Activated CD4-positive, alpha-beta memory T cell treated with anti-CD3 and anti-CD28 coated beads for 36 hours (primary cell): ENCODE measurements around the gene TOM1L2. TPM values are rescaled to one million over a fixed set of nuclear protein-coding genes. Genes with fewer than 3 reads are reported as not detected.

Source experiments
- CTCF ChIA-PET: fragments of 350-600 bp; sonication (Branson Sonifier 250); formaldehyde crosslinking; loops from one replicate; lab custom pipeline; 2021; ENCODE audit warnings: antibody characterized with exemption, inconsistent platforms; lab: Charles Lee
- POLR2A ChIA-PET: fragments of 350-600 bp; sonication (Branson Sonifier 250); formaldehyde crosslinking; loops from one replicate; lab custom pipeline; 2021; ENCODE audit warnings: antibody characterized with exemption; lab: Charles Lee
- DNase-seq: peaks from one replicate; pipeline ENCODE4 v3.0.0-alpha.2; 2020
- H3K27ac Mint-ChIP-seq: one replicate; pipeline ENCODE4 v1.8.0; 2021; ENCODE audit warnings: mixed read lengths
- H3K27me3 Mint-ChIP-seq: one replicate; pipeline ENCODE4 v1.8.0; 2021; ENCODE audit warnings: mixed read lengths
- H3K36me3 Mint-ChIP-seq: one replicate; pipeline ENCODE4 v1.8.0; 2021; ENCODE audit warnings: mixed read lengths
- H3K4me1 Mint-ChIP-seq: one replicate; pipeline ENCODE4 v1.8.0; 2021; ENCODE audit warnings: low read depth, mixed read lengths
- H3K4me3 Mint-ChIP-seq: one replicate; pipeline ENCODE4 v1.8.0; 2021; ENCODE audit warnings: mild to moderate bottlenecking, mixed read lengths
- H3K9me3 Mint-ChIP-seq: one replicate; pipeline ENCODE4 v1.8.0; 2021; ENCODE audit warnings: mixed read lengths
- intact Hi-C: fragments of 100-400 bp; cut with micrococcal nuclease; formaldehyde crosslinking; loops from one replicate; pipeline ENCODE4 v1.15.1; 2023
- total RNA-seq, 2 experiments: library from RNA; stranded (reverse); gene quantifications; one replicate each; pipeline ENCODE4 v1.2.3, GENCODE V29; 2021

The TOM1L2 gene
- total RNA-seq, 2 experiments from 2014 or later, result 11.1 to 12.7 TPM

DNA sequence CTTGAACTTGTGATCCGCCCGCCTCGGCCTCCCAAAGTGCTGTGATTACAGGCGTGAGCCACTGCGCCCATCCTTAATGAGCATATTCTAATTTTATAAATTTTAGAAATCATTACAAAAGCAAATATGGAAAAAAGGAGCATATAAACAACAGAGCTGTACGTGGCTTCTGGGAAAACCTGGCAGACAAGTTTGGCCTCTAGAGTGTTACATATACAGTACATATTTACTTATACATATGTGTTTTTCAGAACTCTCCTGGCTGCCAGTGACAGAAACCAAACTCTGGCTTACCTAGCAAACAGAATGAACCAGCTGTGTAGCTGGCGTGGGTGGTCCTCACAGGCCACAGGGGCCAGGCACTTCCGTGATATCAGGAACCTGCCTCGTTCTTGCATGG, 10.6 kb upstream of the TOM1L2 start:
- H3K27me3 Mint-ChIP-seq, result no peaks in the 10 kb centered on the region
- POLR2A ChIA-PET, result no interaction called here
- CTCF ChIA-PET, result no interaction called here

DNA sequence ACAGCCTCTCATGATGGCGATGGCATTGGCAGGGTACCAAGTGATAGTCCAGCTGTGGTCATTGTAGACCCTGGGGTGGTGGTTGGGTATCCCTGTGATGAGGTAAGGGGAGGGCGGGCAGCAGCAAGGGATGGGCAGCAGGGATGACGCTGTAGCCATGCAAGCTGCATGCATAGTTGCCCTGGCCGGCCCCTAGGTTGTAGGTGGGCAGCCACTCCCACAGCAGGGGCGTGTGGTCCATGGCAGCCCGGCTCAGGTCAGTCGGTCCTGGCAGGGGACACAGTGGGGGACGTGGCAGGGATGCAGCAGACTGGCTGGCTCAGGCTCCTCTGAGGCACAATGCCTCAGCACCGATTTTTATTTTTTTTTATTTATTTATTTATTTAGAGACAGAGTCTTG, 9.1 kb upstream of the TOM1L2 start:
- Mint-ChIP-seq H3K9me3 (no peaks in the 10 kb centered on the region), H3K27ac (no peak overlapping the region), H3K36me3 (no peaks in the 10 kb centered on the region), H3K4me1 (no peaks in the 10 kb centered on the region), H3K4me3 (no peak overlapping the region), H3K27me3 (no peaks in the 10 kb centered on the region)
- intact Hi-C loops, result no loop called here
- ChIA-PET CTCF (no interaction called here), POLR2A (no interaction called here)
- DNase-seq, result no peak

More for the DNA sequence above, 10.6 kb upstream of the TOM1L2 start:
- H3K9me3 Mint-ChIP-seq, result no peaks in the 10 kb centered on the region
- no peaks in the 10 kb centered on the region for H3K4me1 Mint-ChIP-seq
- no peak overlapping the region for H3K27ac Mint-ChIP-seq
- no peak overlapping the region for H3K4me3 Mint-ChIP-seq
- intact Hi-C loops, result no loop called here
- H3K36me3 Mint-ChIP-seq, result no peaks in the 10 kb centered on the region
- no peak for DNase-seq

DNA sequence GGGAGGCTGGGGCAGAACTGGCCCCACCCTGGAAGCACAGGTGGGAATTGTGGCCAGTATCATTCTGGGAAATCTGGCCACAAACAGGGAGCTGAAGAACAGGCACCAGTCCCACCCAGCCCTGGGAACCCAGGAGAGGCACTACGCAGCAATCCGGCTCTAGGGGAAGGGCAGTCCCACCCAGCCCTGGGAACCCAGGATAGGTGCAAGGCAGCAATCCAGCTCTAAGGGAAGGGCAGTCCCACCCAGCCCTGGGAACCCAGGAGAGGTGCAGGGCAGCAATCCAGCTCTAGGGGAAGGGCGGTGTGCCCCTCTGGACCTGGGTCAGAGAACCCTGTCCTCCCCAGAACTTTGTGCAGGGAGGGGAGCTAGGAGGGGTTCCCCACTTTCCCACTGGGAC, 7.6 kb upstream of the TOM1L2 start:
- no peak overlapping the region for H3K4me3 Mint-ChIP-seq
- H3K9me3 Mint-ChIP-seq, result no peaks in the 10 kb centered on the region
- CTCF ChIA-PET, result no interaction called here
- H3K4me1 Mint-ChIP-seq, result no peaks in the 10 kb centered on the region
- intact Hi-C loops, result loop anchor here (10.0 kb wide), 1 partner anchor 385 kb away; the partner anchor contains the start of gene PEMT
- no peak overlapping the region for H3K27ac Mint-ChIP-seq
- POLR2A ChIA-PET, result no interaction called here
- H3K36me3 Mint-ChIP-seq, result no peaks in the 10 kb centered on the region
- no peak for DNase-seq
- no peaks in the 10 kb centered on the region for H3K27me3 Mint-ChIP-seq

DNA sequence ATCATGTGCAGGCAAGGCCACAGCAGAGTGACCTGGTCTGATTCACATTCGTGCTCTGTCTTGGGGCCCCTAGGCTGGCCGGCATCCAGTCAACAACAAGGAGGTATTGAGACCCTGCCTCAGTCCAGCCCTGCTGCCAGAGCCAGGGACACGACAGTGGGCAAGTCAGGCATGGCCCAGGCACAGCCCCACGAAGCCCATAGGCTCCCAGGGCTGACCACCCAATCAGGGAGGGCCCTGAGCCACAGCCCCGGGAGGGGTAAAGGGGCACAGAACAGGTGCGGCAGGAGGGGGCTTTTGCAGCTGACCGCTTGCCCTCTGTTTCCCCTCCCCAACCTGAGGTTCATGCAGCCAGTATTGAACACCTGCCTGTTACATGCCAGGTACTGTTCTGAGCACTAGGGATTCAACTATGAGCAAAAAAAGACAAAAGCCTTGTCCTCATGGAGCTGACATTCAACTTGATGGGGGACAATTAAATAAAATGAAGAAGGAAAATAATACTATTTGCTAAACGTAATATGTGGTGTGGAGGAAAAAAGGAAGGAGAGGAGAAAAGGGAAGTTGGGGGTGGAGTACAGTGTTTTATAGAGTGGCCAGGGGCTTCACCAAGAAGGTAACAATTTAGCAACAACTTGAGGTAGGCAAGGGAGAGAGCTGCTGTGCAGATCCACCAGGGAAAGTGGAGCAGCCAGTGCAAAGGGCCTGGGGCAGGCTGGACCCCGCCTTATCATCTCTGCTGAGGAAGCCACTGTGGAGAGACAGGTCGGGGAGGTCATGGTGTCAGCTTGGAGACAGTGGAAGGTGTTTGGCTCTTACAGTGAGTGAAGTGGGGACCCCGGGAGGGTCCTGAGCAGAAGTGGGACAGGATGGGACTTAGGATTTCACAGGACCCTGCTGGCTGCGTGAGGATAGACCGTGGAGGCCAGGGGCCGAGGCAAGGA, 6.6 kb upstream of the TOM1L2 start:
- Mint-ChIP-seq H3K27ac (no peak overlapping the region), H3K36me3 (no peaks in the 10 kb centered on the region), H3K4me1 (no peaks in the 10 kb centered on the region), H3K9me3 (no peaks in the 10 kb centered on the region), H3K4me3 (no peak overlapping the region), H3K27me3 (no peaks in the 10 kb centered on the region)
- CTCF ChIA-PET, result interaction anchor here (0.7 kb wide), 1 partner anchor 27 kb away, joined by 3 read pairs; no protein-coding TSS in a partner anchor
- POLR2A ChIA-PET, result no interaction called here
- intact Hi-C loops, result loop anchor here (10.0 kb wide), 1 partner anchor 384 kb away; the partner anchor contains the start of gene PEMT
- no peak for DNase-seq

DNA sequence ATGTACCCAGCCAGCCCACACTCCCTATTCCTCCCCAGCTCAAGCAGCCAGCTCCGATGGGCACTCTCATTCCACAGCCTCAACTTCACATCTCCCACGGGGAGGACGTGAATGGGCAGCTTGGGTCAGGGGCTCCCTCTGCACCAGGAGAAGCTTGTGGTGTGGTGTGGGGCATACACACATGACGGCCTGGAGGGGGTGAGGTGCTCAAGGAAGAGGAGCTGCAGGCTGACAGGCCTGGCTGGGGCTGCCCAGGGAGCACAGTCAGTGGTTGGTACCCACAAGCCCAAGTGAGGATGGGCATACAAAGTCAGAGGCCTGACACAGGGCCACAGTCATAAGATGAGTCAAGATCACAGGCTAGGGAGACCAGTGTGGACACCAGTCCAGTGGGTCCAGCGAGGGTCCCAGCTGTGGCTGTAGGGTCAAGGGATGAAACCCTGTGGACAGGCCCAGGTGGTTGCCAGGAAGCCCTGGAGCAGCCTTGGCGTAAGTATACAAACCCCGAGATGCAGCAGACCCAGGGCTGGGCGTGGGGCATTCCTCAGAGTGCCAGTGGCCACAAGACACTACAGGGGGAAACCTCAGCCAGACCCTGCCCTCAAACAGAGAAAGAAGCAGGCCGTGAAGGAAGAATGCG, 4.9 kb upstream of the TOM1L2 start:
- ChIA-PET POLR2A (no interaction called here), CTCF (no interaction called here)
- H3K9me3 Mint-ChIP-seq, result no peaks in the 10 kb centered on the region
- intact Hi-C loops, result loop anchor here (10.0 kb wide), 1 partner anchor 382 kb away; the partner anchor contains the start of gene PEMT
- H3K4me3 Mint-ChIP-seq, result no peak overlapping the region
- no peak for DNase-seq
- H3K4me1 Mint-ChIP-seq, result peaks cover 4% of the 10 kb centered on the region
- H3K27me3 Mint-ChIP-seq, result no peaks in the 10 kb centered on the region
- no peaks in the 10 kb centered on the region for H3K36me3 Mint-ChIP-seq
- H3K27ac Mint-ChIP-seq, result no peak overlapping the region

DNA sequence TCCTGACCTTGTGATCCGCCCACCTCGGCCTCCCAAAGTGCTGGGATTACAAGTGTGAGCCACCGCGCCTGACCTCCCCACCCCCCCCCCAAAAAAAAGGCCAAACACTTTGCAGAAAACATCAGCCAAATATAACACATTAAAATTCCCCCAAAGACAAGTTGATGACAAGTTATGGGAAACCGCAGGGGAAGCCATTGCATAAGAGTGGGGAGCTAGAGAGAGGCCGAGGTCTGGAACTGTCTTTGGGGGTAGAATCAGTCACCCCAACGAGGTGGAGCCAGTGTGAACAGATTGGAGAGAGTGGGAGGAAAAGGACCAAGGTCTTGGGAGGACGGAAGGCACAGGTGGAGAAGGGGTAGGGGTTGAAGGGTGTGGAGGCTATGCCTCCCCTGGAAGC, 3.2 kb upstream of the TOM1L2 start:
- ChIA-PET CTCF (no interaction called here), POLR2A (interaction anchor here (0.7 kb wide), 1 partner anchor 50 kb away, joined by 3 read pairs; no protein-coding TSS in a partner anchor)
- peaks cover 16% of the 10 kb centered on the region for H3K4me1 Mint-ChIP-seq
- no peaks in the 10 kb centered on the region for H3K9me3 Mint-ChIP-seq
- intact Hi-C loops, result loop anchor here (10.0 kb wide), 1 partner anchor 381 kb away; the partner anchor contains the start of gene PEMT
- no peaks in the 10 kb centered on the region for H3K27me3 Mint-ChIP-seq
- DNase-seq, result no peak
- no peak overlapping the region for H3K4me3 Mint-ChIP-seq
- no peaks in the 10 kb centered on the region for H3K36me3 Mint-ChIP-seq
- no peak overlapping the region for H3K27ac Mint-ChIP-seq

DNA sequence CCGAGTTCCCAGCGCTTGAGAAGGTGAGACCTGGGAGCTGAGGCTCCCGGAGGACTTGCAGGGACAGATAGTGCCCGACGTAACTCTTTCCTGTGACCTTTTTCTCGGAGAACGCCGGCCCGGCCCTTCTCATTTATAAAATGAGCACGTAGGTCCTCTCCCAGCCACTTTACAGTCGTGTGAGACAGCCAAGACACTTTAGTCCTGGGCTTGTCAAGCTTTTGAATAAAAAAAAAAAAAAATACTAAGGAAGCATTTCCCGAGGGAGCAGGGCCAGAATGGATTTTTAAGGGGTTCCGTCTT, 703 bp upstream of the TOM1L2 start:
- POLR2A ChIA-PET, result interaction anchor here (1.0 to 2.0 kb wide), 4 partner anchors 14 to 136 kb away, joined by 3 to 30 read pairs (median 6); partner anchors contain the start of genes ATPAF2, GID4 and SREBF1
- H3K4me3 Mint-ChIP-seq, result peak overlapping the region; percentile 91
- H3K36me3 Mint-ChIP-seq, result no peaks in the 10 kb centered on the region
- H3K4me1 Mint-ChIP-seq, result peaks cover 31% of the 10 kb centered on the region
- no peak for DNase-seq
- no peaks in the 10 kb centered on the region for H3K9me3 Mint-ChIP-seq
- peak overlapping the region; percentile 78 for H3K27ac Mint-ChIP-seq
- no peaks in the 10 kb centered on the region for H3K27me3 Mint-ChIP-seq
- intact Hi-C loops, result loop anchor here (1.0 to 10.0 kb wide), 5 partner anchors 15 to 378 kb away; partner anchors contain the start of genes ATPAF2, GID4 and PEMT
- CTCF ChIA-PET, result interaction anchor here (0.9 to 3.1 kb wide), 4 partner anchors 13 to 119 kb away, joined by 3 to 12 read pairs (median 6); no protein-coding TSS in a partner anchor

DNA sequence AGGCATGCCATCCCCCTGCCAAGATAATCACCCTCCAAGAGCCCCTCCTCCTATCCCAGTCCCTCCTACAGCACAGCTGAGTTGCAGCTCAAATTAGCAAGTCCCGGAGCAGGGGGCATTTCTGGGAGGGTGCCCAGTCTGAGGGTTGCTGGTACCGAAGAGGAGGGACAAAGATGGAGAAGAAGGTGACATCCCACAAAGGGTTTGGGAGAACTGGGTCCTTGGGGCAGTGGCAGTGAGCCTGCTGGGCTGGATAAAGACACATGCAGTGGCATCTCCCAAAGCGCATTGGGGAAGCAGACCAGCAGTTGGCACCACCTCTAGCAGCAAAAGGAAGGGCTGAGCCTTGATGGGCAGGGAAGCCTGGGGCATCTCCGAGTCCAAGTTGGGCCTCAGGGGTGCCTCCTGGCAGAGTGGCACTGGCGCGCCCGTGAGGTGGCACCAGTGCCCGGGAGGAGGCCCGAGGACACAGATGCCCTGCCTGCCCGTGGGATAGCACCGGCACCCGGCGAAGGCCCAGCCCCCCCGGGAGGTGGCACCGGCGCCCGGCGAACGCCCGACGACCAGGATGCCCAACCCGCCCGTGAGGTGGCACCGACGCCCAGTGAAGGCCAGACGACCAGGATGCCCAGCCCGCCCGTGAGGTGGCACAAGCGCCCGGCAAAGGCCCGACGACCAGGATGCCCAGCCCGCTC, 622 bp downstream of the TOM1L2 start:
- Mint-ChIP-seq H3K27ac (no peak overlapping the region), H3K4me1 (peaks cover 43% of the 10 kb centered on the region), H3K36me3 (no peaks in the 10 kb centered on the region), H3K9me3 (no peaks in the 10 kb centered on the region), H3K27me3 (no peaks in the 10 kb centered on the region), H3K4me3 (peak overlapping the region; percentile 61)
- ChIA-PET CTCF (interaction anchor here (0.9 to 2.4 kb wide), 2 partner anchors 12 to 62 kb away, joined by 6 to 8 read pairs; no protein-coding TSS in a partner anchor), POLR2A (interaction anchor here (0.6 to 2.0 kb wide), 2 partner anchors 12 to 14 kb away, joined by 3 to 30 read pairs; no protein-coding TSS in a partner anchor)
- DNase-seq, result no peak
- intact Hi-C loops, result loop anchor here (1.0 to 10.0 kb wide), 5 partner anchors 13 to 377 kb away; partner anchors contain the start of genes ATPAF2, GID4 and PEMT

DNA sequence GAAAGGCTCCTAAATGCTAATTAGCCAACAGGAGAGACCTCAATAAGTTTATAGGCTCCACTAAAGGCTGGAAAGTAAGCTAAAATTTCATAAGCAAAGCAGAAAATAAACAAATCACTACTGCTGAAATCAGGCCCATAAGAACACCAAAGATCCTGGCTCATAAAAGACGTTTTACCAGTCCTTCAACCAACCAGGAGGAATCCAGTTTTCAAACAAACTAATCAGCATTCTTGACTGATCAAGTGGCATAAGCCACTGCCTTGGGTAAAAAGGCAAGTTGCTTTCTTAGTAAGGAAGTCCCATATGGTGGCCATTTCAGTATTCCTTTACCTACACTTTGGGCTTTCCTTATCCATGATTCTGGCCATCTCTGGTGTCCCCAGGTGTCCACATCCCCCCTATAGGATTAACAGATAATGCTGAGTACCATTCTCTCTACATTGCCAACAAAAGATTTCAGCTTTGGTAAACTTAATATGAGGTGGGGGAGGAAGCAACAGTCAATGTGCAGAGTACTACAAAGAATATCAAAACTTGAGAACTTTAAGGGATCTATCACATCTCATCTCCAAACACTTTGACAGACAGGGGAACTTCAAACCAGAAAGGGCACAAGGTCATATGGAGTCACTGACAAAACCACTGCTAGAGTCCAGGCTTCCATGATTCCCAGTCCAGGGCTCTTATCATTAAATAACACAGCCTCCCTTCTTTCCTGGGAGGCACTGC, 1.3 kb downstream of the TOM1L2 start:
- no peak overlapping the region for H3K27ac Mint-ChIP-seq
- H3K4me1 Mint-ChIP-seq, result peaks cover 50% of the 10 kb centered on the region
- H3K36me3 Mint-ChIP-seq, result no peaks in the 10 kb centered on the region
- no peaks in the 10 kb centered on the region for H3K9me3 Mint-ChIP-seq
- CTCF ChIA-PET, result interaction anchor here (0.9 kb wide), 1 partner anchor 11 kb away, joined by 3 read pairs; no protein-coding TSS in a partner anchor
- no peak for DNase-seq
- peak overlapping the region; percentile 61 for H3K4me3 Mint-ChIP-seq
- intact Hi-C loops, result loop anchor here (5.0 to 10.0 kb wide), 2 partner anchors 219 to 376 kb away; partner anchors contain the start of gene PEMT
- POLR2A ChIA-PET, result interaction anchor here (0.6 to 1.1 kb wide), 2 partner anchors 13 kb away, joined by 3 to 5 read pairs; no protein-coding TSS in a partner anchor
- H3K27me3 Mint-ChIP-seq, result no peaks in the 10 kb centered on the region

DNA sequence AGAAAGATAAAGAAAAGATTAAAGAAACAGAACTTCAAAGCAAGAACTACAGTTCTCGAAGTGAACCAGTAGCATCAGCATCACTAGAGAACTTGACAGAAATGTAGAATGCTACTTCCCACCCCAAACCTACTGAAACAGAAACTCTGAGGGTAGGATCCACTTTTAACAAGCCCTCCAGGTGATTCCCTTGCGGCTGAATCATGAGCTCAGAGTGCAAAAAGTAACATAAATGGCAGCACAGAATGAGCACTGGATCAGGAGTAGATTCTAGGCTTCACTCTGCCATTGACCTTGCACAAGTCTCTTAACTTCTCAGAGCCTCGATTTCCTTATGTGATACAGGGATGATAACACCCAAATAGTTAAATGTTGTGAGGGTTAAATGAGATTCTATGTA, 5.8 kb downstream of the TOM1L2 start:
- intact Hi-C loops, result loop anchor here (1.0 kb wide), 1 partner anchor 8 kb away; no protein-coding TSS in a partner anchor
- no peaks in the 10 kb centered on the region for H3K36me3 Mint-ChIP-seq
- peaks cover 60% of the 10 kb centered on the region for H3K4me1 Mint-ChIP-seq
- H3K27me3 Mint-ChIP-seq, result no peaks in the 10 kb centered on the region
- ChIA-PET CTCF (interaction anchor here (0.7 to 0.9 kb wide), 2 partner anchors 8 to 283 kb away, joined by 3 read pairs; no protein-coding TSS in a partner anchor), POLR2A (interaction anchor here (0.6 to 1.4 kb wide), 2 partner anchors 8 to 130 kb away, joined by 4 to 6 read pairs; no protein-coding TSS in a partner anchor)
- H3K27ac Mint-ChIP-seq, result peak overlapping the region; percentile 32
- no peaks in the 10 kb centered on the region for H3K9me3 Mint-ChIP-seq
- peak; percentile 52 for DNase-seq
- H3K4me3 Mint-ChIP-seq, result no peak overlapping the region
